A673 (cell line): ENCODE results near the gene C17orf67. TPM values are rescaled to one million over a fixed set of nuclear protein-coding genes. Genes with fewer than 3 reads are reported as not detected.

ENCODE experiments used
- BruUV-seq: library from RNA; stranded (reverse); fragments of 400-500 nt; replicated peaks from 2 replicates; lab custom pipeline; 2021; lab: Mats Ljungman, UMichigan
- CTCF ChIA-PET: fragments of 300-600 bp; sonication (Branson Sonifier 250); formaldehyde crosslinking; loops from one replicate; lab custom pipeline; 2022; ENCODE audit warnings: antibody characterized with exemption; lab: Charles Lee
- POLR2A ChIA-PET: fragments of 300-600 bp; sonication (Branson Sonifier 250); formaldehyde crosslinking; loops from one replicate; lab custom pipeline; 2022; ENCODE audit warnings: antibody characterized with exemption; ENCODE audit not compliant: low non-redundant PET; lab: Charles Lee
- DNase-seq: peaks from one replicate; pipeline ENCODE4 v3.0.0-alpha.2; 2015; ENCODE audit warnings: low spot score
- H3K27ac ChIP-seq: fragments of 200-600 bp; sonication (generic); 2 replicates; pipeline ENCODE4 v1.5.1; 2016; ENCODE audit warnings: mixed run types, low read depth, mild to moderate bottlenecking, mixed read lengths, antibody characterized with exemption, low read length; ENCODE audit not compliant: poor library complexity, severe bottlenecking
- H3K27me3 ChIP-seq: fragments of 200-600 bp; sonication (generic); replicated peaks from 2 replicates; pipeline ENCODE4 v1.6.1; 2017; ENCODE audit warnings: mixed run types, low read depth, mild to moderate bottlenecking, mixed read lengths, antibody characterized with exemption, low read length; ENCODE audit not compliant: insufficient read depth, poor library complexity
- H3K36me3 ChIP-seq: fragments of 200-600 bp; sonication (generic); 2 replicates; pipeline ENCODE4 v1.6.1; 2016; ENCODE audit warnings: mixed run types, mild to moderate bottlenecking, mixed read lengths, antibody characterized with exemption, low read length; ENCODE audit not compliant: insufficient read depth, poor library complexity, severe bottlenecking
- H3K4me1 ChIP-seq: fragments of 200-600 bp; sonication (generic); 2 replicates; pipeline ENCODE4 v1.6.1; 2017; ENCODE audit warnings: mixed run types, mild to moderate bottlenecking, mixed read lengths, antibody characterized with exemption, low read length; ENCODE audit not compliant: insufficient read depth, poor library complexity, severe bottlenecking
- H3K4me3 ChIP-seq: fragments of 200-600 bp; sonication (generic); 2 replicates; pipeline ENCODE4 v1.5.1; 2016; ENCODE audit warnings: low read depth, mixed run types, mild to moderate bottlenecking, mixed read lengths, low read length; ENCODE audit not compliant: poor library complexity, severe bottlenecking
- H3K9me3 ChIP-seq: fragments of 200-600 bp; sonication (generic); 2 replicates; pipeline ENCODE4 v1.6.1; 2016; ENCODE audit warnings: mixed run types, low read depth, mild to moderate bottlenecking, mixed read lengths, antibody characterized with exemption, low read length; ENCODE audit not compliant: poor library complexity, severe bottlenecking
- CTCF ChIP-seq: fragments of 300-800, 200-600 bp; sonication (generic); conservative IDR thresholded peaks from 2 replicates; pipeline ENCODE4 v1.5.1; 2017; ENCODE audit warnings: low read depth, mild to moderate bottlenecking, antibody characterized with exemption, low read length, moderate library complexity, mixed read lengths
- EZH2 ChIP-seq: fragments of 200-600 bp; sonication (generic); IDR thresholded peaks from 2 replicates; pipeline ENCODE4 v1.6.1; 2017; ENCODE audit warnings: borderline replicate concordance, low read depth, mild to moderate bottlenecking, mixed read lengths, antibody characterized with exemption, low read length; ENCODE audit not compliant: poor library complexity, severe bottlenecking
- intact Hi-C: fragments of 100-400 bp; cut with micrococcal nuclease; formaldehyde crosslinking; loops from one replicate; pipeline ENCODE4 v1.10.0; 2022; ENCODE audit not compliant: unreplicated experiment
- total RNA-seq: library from RNA; stranded (reverse); gene quantifications from 2 replicates; pipeline ENCODE4 v1.2.3, GENCODE V29; 2021

Gene C17orf67
- total RNA-seq, 1 experiment from 2014 or later: 2.7 TPM

GRCh38 chr17:56819030-56819429, 14.7 kb downstream of the C17orf67 start:
- Histone ChIP-seq H3K4me1 (no peaks in the 10 kb centered on the region), H3K27ac (no peak overlapping the region), H3K36me3 (no peaks in the 10 kb centered on the region), H3K27me3 (no peaks in the 10 kb centered on the region), H3K9me3 (no peaks in the 10 kb centered on the region), H3K4me3 (no peak overlapping the region)
- intact Hi-C loops: loop anchor here (1.0 kb wide), 1 partner anchor 121 kb away; no protein-coding TSS in a partner anchor
- POLR2A ChIA-PET: no interaction called here
- CTCF ChIA-PET: interaction anchor here (1.0 kb wide), 2 partner anchors 34 to 120 kb away, joined by 3 to 7 read pairs; no protein-coding TSS in a partner anchor
- DNase-seq: no peak
- TF ChIP-seq CTCF: no peak
- TF ChIP-seq EZH2: no peak
- no TSS peak for BruUV-seq

- H3K4me1 ChIP-seq: no peaks in the 10 kb centered on the region
- no peak for TF ChIP-seq CTCF
- TF ChIP-seq EZH2: no peak
- H3K27ac ChIP-seq: no peak overlapping the region
- H3K27me3 ChIP-seq: no peaks in the 10 kb centered on the region
- DNase-seq: no peak
- no TSS peak for BruUV-seq
- no peaks in the 10 kb centered on the region for H3K36me3 ChIP-seq
- ChIA-PET CTCF (no interaction called here), POLR2A (no interaction called here)
- H3K4me3 ChIP-seq: no peak overlapping the region
- intact Hi-C loops: no loop called here
- no peaks in the 10 kb centered on the region for H3K9me3 ChIP-seq
Measured at GRCh38 chr17:56817066-56817465, 16.7 kb downstream of the C17orf67 start.

GRCh38 chr17:56815711-56816110, 18.0 kb downstream of the C17orf67 start:
- TF ChIP-seq CTCF: no peak
- BruUV-seq: no TSS peak
- POLR2A ChIA-PET: no interaction called here

More at GRCh38 chr17:56815711-56816110, 18.0 kb downstream of the C17orf67 start:
- no peak overlapping the region for H3K27ac ChIP-seq
- H3K27me3 ChIP-seq: no peaks in the 10 kb centered on the region
- CTCF ChIA-PET: no interaction called here
- intact Hi-C loops: no loop called here
- H3K4me1 ChIP-seq: no peaks in the 10 kb centered on the region
- no peak overlapping the region for H3K4me3 ChIP-seq
- H3K36me3 ChIP-seq: no peaks in the 10 kb centered on the region
- no peaks in the 10 kb centered on the region for H3K9me3 ChIP-seq
- DNase-seq: no peak
